Stimulated activated effector memory CD8-positive, alpha-beta T cell treated with anti-CD3 and anti-CD28 coated beads, Interleukin-12 subunit alpha, Interleukin-12 subunit beta, amount 100 ng/mL, for 72 hours (primary cell): Measurements from ENCODE around the gene PDE4C.
A peak's percentile ranks its signal among the peaks of the same experiment; 100 is the strongest.

Experiments
- ATAC-seq: fragments of 150-1000 bp; cut with Tn5 transposase; 2 replicates; pipeline ENCODE4 v1.10.0; 2021
- DNase-seq, 2 donors: peaks; one replicate each; pipeline ENCODE4 v3.0.0; 2021 to 2022; ENCODE audit warnings: low spot score in 2 of 2
- H3K27ac Mint-ChIP-seq: one replicate; pipeline ENCODE4 v1.8.0; 2022; ENCODE audit warnings: mild to moderate bottlenecking, mixed read lengths
- H3K36me3 Mint-ChIP-seq: one replicate; pipeline ENCODE4 v1.8.0; 2022; ENCODE audit warnings: mild to moderate bottlenecking, mixed read lengths
- H3K4me1 Mint-ChIP-seq: one replicate; pipeline ENCODE4 v1.8.0; 2022; ENCODE audit warnings: mixed read lengths
- H3K4me3 Mint-ChIP-seq: one replicate; pipeline ENCODE4 v1.8.0; 2022; ENCODE audit warnings: mild to moderate bottlenecking, mixed read lengths
- H3K9me3 Mint-ChIP-seq: one replicate; pipeline ENCODE4 v1.8.0; 2022; ENCODE audit warnings: mixed read lengths

The PDE4C gene

DNA sequence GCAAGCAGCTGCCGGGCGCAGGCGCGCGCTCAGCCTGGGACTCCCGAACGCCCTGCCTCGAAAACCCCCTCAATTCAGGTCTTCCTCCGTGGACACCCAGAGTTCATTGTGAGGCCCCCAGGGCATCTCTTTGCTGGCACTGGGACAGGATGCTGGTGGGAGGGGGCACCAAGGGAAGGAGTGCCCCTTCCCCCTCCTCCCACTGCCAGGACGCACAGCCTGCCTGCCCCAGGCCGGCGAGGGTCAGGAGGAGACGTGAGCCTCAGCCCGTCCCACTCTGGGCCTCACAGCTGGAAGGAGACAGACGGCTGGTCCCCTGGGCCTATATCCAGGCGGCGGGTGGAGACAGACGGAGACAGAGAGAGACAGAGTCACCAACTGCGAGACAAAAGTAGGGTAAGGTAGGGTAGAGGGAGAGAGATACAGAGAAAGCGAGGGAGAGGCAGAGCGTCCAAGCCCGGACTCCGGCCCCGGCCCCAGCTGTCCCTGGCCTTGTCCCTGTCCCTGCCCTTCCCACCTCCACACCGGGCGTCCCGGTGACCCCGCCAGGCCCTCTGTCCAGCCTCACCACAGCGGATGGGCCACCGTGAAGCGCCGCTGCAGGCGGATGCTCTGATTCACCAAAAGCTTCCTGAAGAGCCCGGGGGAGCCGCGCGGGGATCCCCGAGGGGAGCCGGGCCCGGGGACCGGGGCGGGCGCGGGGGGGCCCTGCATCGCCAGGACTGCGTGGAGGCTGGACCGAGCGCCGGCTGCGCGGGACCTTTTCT is at the start of gene PDE4C:
Gene PDE4C (minus strand): TSS at position 737 of the 767 bp plus-strand sequence. CDS start 23 bp downstream, at position 714.
- ATAC-seq (no peak), DNase-seq (no peak)
- Mint-ChIP-seq H3K4me3 (peak within 1 kb of the TSS; percentile 91), H3K9me3 (no peaks in the 10 kb centered on the region), H3K36me3 (peaks cover 11% of the 10 kb centered on the region), H3K4me1 (peaks cover 36% of the 10 kb centered on the region), H3K27ac (peak within 1 kb of the TSS; percentile 15)

DNA sequence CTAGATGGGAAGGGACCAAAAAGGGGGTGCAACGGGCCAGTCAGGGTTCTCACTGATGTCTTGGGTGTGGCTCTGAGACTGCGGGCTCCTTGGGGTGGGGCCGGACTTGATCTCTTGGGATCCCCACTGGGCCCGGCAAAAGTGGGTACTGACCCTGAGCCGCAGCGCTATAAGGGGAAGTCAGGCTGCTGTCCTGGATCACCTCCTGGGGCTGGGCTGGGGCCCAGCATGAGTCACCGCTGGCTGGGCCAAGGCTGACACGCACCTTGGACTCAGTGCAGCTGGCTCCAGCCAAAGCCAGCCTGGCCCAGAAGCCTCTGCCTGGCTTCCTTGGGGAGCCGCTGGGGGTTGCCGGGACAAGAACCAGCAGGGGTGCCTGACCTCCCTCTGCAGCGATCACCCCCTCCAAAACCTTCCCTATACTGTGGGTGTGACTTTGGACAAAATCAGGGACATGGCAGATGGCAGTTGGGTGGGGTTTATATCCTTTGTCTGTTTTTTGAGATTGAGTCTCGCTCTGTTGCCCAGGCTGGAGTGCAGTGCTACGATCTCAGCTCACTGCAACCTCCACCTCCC is 48.6 kb upstream of the PDE4C start:
- peak overlapping the region; percentile 40 for H3K27ac Mint-ChIP-seq
- no peak overlapping the region for H3K4me3 Mint-ChIP-seq
- DNase-seq (no peak), ATAC-seq (peak; percentile 14)
- peaks cover 30% of the 10 kb centered on the region for H3K4me1 Mint-ChIP-seq
- H3K36me3 Mint-ChIP-seq = peaks cover 63% of the 10 kb centered on the region
- H3K9me3 Mint-ChIP-seq = no peaks in the 10 kb centered on the region

DNA sequence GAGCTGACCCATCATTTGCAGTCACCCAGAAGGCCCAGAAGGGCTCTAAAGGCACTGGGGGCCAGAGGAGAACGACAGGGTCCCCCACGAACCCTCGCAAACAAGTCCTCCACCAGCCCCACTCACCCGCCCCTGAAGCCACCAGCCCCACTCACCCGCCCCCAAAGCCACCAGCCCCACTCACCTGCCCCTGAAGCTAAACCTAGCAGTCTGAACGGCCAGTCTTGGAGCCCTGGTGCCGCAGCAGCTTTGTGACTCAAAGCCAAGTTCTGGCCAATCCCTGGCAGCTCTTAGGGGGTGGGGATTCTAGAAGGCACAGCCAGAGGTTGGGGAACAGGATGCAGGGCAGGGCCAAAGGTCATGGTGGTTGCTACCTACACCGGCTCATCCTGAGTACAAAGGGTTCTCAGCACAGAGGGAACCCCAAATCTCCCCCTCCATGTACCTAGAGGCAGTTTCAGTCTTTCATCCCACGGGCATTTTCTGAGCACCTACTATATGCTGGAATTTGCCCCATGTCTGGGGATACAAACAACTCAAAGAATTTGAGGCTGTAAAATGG is 48.1 kb upstream of the PDE4C start, which contains the start of gene IQCN:
Gene IQCN (minus strand): TSS at position 234 of the 562 bp plus-strand sequence. CDS start 4,974 bp downstream, outside the sequence.
- Mint-ChIP-seq H3K9me3 (no peaks in the 10 kb centered on the region), H3K27ac (peak within 1 kb of the TSS; percentile 40), H3K36me3 (peaks cover 58% of the 10 kb centered on the region), H3K4me3 (no peak within 1 kb of the TSS), H3K4me1 (peaks cover 25% of the 10 kb centered on the region)
- peak; percentile 57 for ATAC-seq
- no peak for DNase-seq

DNA sequence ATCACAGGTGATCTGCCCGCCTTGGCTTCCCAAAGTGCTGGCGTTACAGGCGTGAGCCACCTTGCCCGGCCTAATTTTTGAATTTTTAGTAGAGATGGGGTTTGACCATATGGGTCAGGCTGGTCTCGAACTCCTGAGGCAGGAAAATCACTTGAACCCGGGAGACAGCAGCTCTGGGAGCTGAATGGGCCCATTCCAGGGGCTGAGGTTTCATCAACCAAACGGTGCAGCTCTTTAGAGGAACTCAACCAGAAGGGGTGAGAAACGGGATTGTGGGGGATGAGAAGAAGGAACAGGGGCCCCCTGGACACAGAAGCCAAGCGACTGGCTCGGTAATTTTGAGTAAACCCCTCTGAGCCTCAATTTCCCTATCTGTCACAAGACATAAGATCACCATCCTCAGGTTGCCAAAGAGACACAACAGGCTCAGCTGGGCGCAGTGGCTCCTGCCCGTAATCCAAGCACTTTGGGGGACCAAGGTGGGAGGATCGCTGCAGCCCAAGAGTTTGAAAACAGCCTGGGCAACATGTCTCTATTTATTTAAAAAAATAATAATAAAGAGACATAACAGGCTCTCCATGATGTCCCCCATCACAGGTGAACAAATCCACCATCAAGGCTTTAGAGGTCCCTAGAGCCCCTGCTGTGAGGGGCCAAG is 47.5 kb upstream of the PDE4C start:
- ATAC-seq = no peak
- DNase-seq = no peak
- Mint-ChIP-seq H3K4me1 (peaks cover 18% of the 10 kb centered on the region), H3K27ac (no peak overlapping the region), H3K4me3 (no peak overlapping the region), H3K36me3 (peaks cover 52% of the 10 kb centered on the region), H3K9me3 (no peaks in the 10 kb centered on the region)

DNA sequence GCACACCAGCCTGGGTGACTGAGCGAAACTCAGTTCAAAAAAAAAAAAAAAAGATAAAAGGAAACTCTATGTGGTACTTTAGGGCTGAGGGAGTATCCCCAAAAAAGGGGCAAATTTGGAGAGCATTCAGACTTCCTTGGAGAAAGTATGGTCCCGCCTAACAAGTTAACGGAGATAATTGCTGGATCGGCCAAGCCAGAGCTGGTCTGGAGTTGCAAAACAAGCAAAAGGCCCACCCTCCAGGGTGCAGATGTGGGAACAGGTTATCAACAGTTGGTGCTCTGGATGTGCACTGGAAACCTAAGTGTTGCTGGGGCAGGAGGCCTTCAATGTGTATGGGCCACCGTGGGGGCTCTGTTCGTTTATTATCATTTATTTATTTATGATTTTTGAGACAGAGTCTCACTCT is 45.2 kb upstream of the PDE4C start:
- no peak for ATAC-seq
- Mint-ChIP-seq H3K27ac (no peak overlapping the region), H3K9me3 (no peaks in the 10 kb centered on the region), H3K36me3 (peaks cover 31% of the 10 kb centered on the region), H3K4me3 (no peak overlapping the region), H3K4me1 (peaks cover 14% of the 10 kb centered on the region)
- no peak for DNase-seq

DNA sequence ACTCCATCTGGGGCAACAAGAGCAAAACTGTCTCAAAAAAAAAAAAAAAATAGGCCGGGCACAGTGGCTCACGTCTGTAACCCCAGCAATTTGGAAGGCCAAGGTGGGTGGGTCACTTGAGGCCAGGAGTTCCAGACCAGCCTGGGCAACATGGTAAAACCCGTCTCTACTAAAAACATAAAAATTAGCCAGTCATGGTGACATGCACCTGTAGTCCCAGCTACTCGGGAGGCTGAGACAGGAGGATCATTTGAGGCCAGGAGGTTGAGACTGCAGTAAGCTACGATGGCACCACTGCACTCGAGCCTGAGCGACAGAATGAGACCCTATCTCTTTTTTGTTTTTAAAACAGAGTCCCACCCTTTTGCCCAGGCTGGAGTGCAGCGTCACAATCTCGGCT is 44.1 kb upstream of the PDE4C start:
- no peaks in the 10 kb centered on the region for H3K9me3 Mint-ChIP-seq
- H3K4me1 Mint-ChIP-seq = peaks cover 20% of the 10 kb centered on the region
- DNase-seq (no peak), ATAC-seq (no peak)
- H3K4me3 Mint-ChIP-seq = no peak overlapping the region
- H3K36me3 Mint-ChIP-seq = peaks cover 26% of the 10 kb centered on the region
- no peak overlapping the region for H3K27ac Mint-ChIP-seq

DNA sequence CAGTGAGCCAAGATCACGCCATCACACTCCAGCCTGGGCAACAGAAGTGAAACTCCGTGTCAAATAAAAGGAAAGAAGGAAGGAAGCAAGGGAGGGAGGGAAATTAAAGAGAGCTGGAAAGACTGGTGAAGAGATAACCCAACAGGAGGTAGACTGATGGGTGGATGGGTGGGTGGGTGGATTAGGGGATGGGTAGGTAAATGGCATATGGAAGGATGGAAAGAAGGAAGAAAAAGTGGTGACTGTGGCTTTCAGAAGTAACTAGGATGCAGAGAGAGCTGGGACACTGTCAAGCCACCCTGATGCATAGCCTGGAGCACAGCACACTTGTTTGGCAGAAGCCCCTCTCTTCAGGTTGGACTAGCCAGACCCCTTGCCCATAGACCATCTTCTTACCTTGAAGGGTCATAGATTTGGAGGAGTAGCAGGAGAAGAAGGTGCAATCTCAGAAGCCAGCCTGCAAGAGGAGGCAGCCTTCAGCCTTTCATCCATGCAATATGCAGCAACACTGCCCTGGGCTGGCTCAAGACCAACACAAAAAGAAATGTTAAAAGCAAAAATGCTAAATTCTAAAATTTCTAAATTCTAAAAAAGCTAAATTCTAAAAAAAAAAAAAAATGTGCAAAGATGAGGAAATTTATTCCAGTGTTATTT is 43.0 kb upstream of the PDE4C start:
- DNase-seq = no peak
- H3K4me3 Mint-ChIP-seq = no peak overlapping the region
- no peak overlapping the region for H3K27ac Mint-ChIP-seq
- no peaks in the 10 kb centered on the region for H3K9me3 Mint-ChIP-seq
- ATAC-seq = no peak
- H3K4me1 Mint-ChIP-seq = peaks cover 12% of the 10 kb centered on the region
- peaks cover 15% of the 10 kb centered on the region for H3K36me3 Mint-ChIP-seq

DNA sequence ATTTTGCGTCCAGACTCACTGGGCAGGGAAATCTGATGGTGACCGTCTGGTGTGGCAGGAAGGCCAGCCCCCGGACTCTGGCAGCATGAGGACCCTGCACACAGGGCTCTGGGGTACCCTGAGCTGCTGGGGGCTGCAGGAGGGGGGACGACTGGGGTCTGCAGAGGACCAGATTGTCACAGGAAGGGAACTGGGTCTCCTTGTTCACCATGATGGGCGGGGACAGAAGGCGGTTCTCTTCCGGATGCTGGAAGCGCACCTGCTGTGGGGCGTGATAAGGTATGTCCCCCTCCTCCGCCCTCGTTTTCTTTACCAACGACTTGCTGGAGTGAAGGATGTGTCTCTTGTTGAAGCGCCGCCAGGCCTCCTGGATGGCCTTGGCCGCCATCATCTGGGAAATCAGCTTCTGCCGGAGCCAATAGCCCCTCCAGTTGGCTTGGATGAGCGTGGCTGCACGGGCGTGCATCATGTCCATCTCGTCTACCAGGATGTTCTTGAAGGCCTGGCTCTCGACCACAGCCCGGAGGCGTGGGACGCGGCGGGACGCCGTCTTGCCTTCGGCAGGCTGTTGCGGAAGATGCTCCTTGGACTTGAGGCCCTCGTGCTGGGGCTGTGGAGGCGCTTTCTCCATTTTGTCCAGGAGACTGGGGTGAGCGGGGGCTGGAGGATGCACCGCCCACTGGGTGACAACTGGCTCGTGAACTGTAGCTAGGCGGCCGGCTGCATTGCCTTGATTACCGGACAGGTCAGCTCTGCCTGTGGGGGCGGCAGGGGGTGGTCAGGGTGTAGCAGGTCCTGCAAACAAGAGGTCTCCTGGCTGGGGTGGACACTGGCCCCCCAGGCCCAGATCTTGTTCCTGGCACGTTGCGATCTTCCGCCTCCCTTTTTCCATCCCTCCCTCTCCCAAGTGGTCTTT is 40.8 kb upstream of the PDE4C start:
- no peak for DNase-seq
- Mint-ChIP-seq H3K4me1 (peaks cover 10% of the 10 kb centered on the region), H3K36me3 (peaks cover 8% of the 10 kb centered on the region), H3K27ac (no peak overlapping the region), H3K4me3 (no peak overlapping the region), H3K9me3 (no peaks in the 10 kb centered on the region)
- no peak for ATAC-seq

DNA sequence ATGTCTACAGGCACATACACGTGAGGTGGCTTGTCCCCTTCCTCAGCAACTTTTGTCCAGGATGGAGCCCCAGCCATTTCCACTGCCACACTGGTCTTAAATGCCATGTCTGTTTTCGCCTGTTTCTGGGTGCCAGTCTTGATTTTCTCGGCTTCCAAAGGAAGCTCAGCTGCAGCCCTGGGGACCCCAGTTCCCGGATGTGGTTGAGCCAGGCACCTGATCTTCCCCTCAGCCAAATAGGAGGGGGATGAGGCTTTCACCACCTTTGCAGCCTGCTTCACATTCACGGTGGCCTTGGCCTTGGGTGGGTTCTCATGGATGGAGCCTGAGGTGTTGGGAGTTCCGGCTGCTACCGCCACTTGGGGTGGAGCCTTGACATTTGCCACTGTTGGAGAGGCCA is 39.3 kb upstream of the PDE4C start:
- DNase-seq (no peak), ATAC-seq (no peak)
- no peaks in the 10 kb centered on the region for H3K9me3 Mint-ChIP-seq
- peaks cover 8% of the 10 kb centered on the region for H3K36me3 Mint-ChIP-seq
- peaks cover 10% of the 10 kb centered on the region for H3K4me1 Mint-ChIP-seq
- no peak overlapping the region for H3K27ac Mint-ChIP-seq
- no peak overlapping the region for H3K4me3 Mint-ChIP-seq

DNA sequence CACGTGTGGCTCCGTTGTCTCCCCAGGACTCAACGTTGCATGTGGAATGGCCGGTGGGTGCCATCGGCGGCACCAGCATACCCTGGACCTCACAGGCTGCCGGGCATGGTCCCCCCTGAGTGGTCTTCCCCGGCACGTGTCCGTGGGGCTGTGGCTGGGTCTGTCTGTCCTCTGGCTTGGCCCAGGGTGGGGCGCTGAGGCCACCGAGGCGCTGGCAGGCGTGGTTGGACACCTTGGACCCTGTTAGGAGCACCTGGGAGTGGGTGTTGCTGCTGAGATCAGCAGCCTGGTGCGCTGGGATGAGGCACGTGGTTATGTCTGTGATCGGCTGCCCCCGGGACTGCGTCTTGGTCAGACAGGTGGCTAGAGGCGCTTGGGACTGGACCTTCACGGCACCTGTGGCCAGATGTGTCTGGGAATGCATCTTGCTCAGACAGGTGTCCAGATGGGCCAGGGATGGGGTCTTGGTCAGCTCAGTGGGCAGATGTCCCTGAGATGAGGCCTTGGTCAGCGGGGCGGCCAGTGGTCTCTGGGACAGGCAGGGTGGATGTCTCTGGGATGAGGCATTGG is 38.8 kb upstream of the PDE4C start:
- DNase-seq (no peak), ATAC-seq (no peak)
- no peak overlapping the region for H3K27ac Mint-ChIP-seq
- peaks cover 10% of the 10 kb centered on the region for H3K4me1 Mint-ChIP-seq
- no peak overlapping the region for H3K4me3 Mint-ChIP-seq
- no peaks in the 10 kb centered on the region for H3K9me3 Mint-ChIP-seq
- peaks cover 8% of the 10 kb centered on the region for H3K36me3 Mint-ChIP-seq

DNA sequence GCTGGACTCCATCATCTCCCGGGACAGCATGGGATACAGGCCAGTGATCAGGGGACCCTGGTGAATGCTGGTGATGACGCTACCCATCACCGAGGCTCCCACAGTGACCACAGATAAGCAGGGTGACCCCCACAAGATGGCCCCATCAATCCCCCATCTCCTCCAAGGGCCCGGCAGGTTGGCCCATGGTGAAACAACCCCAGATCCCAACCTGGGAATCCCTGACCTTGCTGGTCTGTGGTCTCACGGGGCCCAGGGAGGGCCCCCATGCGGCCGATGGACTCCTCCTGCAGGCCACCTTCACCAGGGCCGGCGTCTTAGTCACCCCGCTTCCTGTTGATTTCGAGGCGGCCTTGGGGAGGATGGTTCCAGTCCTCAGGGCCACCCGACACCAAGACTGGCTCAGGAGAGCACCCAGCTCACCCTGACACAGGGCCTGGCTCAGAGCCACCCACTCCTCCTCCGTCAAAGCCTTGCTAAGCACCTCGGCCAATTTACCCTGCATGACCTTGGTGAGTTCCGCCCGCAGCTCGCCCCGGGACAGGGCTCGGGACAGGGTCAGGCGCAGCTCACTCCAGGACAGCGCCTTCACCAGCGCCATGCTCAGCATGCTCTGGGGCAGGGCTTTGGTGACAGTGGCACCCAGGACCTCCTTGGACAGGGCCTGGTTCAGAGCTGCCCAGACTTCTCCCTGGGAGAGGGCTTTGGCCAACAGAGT is 38.1 kb upstream of the PDE4C start:
- Mint-ChIP-seq H3K4me3 (no peak overlapping the region), H3K9me3 (no peaks in the 10 kb centered on the region), H3K27ac (no peak overlapping the region), H3K36me3 (peaks cover 8% of the 10 kb centered on the region), H3K4me1 (peaks cover 10% of the 10 kb centered on the region)
- ATAC-seq = no peak
- DNase-seq = no peak

DNA sequence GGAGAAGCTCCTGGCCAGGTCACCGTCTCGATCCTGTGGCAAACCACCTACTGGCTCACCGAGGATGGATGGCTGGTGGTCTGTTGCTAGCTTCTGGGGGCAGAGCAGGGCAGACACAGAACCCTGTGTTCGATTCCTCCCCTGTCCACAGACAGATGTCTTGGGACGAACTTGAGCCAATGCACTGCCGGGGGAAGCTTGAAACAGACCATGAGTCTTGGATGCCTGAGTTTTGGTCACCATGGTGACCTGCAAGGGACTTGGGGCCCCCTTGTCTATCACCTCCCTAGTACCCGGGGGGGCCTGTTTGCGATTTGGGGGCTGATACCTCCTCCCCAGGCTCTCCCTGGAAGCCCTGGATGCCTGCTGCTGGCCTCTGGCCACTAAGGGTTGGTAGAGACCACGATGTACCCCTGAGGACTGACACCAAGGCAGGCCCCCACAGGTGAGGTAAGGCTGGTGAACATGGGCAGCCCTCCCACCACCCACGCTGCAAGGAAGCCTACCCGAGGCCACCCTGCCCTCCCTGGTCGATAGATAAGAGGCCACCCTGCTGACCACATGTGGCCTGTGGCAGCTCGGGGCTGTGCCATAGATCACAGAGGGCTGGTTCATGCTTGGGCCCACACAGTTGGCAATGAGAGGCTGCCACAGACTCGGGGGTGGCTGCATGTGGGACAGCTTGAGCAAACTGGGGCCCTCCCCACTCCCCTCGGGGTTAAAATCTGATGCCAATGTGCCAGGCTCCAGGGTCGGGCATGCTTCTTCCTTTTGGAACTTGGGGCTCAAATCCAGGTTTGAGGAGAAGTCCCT is 37.3 kb upstream of the PDE4C start:
- Mint-ChIP-seq H3K9me3 (no peaks in the 10 kb centered on the region), H3K4me1 (peaks cover 10% of the 10 kb centered on the region), H3K36me3 (peaks cover 8% of the 10 kb centered on the region), H3K4me3 (no peak overlapping the region), H3K27ac (no peak overlapping the region)
- DNase-seq (no peak), ATAC-seq (no peak)

DNA sequence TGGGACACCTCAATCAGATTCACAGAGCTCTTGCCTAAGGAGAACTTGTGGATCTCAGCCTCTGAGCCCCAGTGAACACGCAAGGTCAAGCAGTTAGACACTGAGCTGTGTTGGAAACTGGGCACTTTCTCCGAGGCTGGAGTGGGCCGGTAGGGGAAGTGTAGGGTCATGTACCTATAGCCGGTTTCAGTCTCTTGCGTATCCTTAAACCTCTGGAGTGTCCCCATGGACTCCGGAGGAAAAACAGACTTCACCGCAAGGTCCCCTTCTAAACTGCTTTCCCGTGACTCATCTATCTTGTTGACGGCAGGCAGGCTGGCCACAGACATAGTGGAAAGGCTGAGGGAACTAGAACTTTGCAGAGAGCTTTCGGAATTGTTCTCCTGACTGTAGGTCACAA is 36.7 kb upstream of the PDE4C start:
- H3K36me3 Mint-ChIP-seq = peaks cover 8% of the 10 kb centered on the region
- H3K4me3 Mint-ChIP-seq = no peak overlapping the region
- peaks cover 10% of the 10 kb centered on the region for H3K4me1 Mint-ChIP-seq
- no peak for ATAC-seq
- H3K27ac Mint-ChIP-seq = no peak overlapping the region
- H3K9me3 Mint-ChIP-seq = no peaks in the 10 kb centered on the region
- no peak for DNase-seq
